HepG2 (cell line): ENCODE results near the gene CLIC5. TPM values are rescaled to one million over a fixed set of nuclear protein-coding genes. Genes with fewer than 3 reads are reported as not detected.

Source experiments
- ARID3A ChIP-seq: IDR thresholded peaks from 2 replicates; pipeline ENCODE4 v1.6.1; 2012; ENCODE audit warnings: low read depth, low read length, improper control_type of control experiment
- ATF5 ChIP-seq: sonication (generic); formaldehyde crosslinking; IDR thresholded peaks from 2 replicates; pipeline ENCODE4 v1.4.0; 2020; ENCODE audit warnings: mild to moderate bottlenecking, low read depth, missing genetic modification reagents
- CHD2 ChIP-seq: IDR thresholded peaks from 2 replicates; pipeline ENCODE4 v1.6.1; 2011; ENCODE audit warnings: low read depth, low read length, improper control_type of control experiment
- NAIF1 ChIP-seq: sonication (generic); formaldehyde crosslinking; IDR thresholded peaks from 2 replicates; pipeline ENCODE4 v1.5.0; 2020; ENCODE audit warnings: mild to moderate bottlenecking, missing genetic modification reagents, borderline replicate concordance
- ZBTB21 ChIP-seq: sonication (generic); formaldehyde crosslinking; IDR thresholded peaks from 2 replicates; pipeline ENCODE4 v1.4.0; 2020; ENCODE audit warnings: missing genetic modification reagents
- ZNF230 ChIP-seq: sonication (generic); formaldehyde crosslinking; IDR thresholded peaks from 2 replicates; pipeline ENCODE4 v1.4.0; 2020; ENCODE audit warnings: mild to moderate bottlenecking, missing genetic modification reagents
- ZNF318 ChIP-seq: sonication (generic); formaldehyde crosslinking; IDR thresholded peaks from 2 replicates; pipeline ENCODE4 v1.4.0; 2020; ENCODE audit warnings: mild to moderate bottlenecking, missing genetic modification reagents
- polyA plus RNA-seq, 8 experiments: library from polyadenylated mRNA; depleted of rRNA in 3 of 8; stranded (reverse) in 7 of 8; unstranded in 1 of 8; fragments of >200 nt; fragmentation: Illumina TruSeq in 4 of 8; extraction: Trizol in 4 of 8; gene quantifications; 2 replicates each; pipeline versions ENCODE4 v1.2.1 to v1.2.3, GENCODE V29; 2011 to 2016; ENCODE audit warnings: low read depth in 4 of 8, missing spikeins in 1 of 8, mixed read lengths in 1 of 8; ENCODE audit not compliant: insufficient read depth in 1 of 8
- total RNA-seq, 5 experiments: library from RNA; depleted of rRNA; stranded (reverse); fragments of >200 nt; fragmentation: Illumina TruSeq; extraction: Trizol; gene quantifications; 2 replicates each; pipeline ENCODE4 v1.2.3, GENCODE V29; 2016; ENCODE audit warnings: low read depth in 1 of 5

The CLIC5 gene
- total and polyA plus RNA-seq, 2 of the 13 experiments (the other 11 are each of a cell fraction or from before 2014, with no cell fraction given): not detected

- TF ChIP-seq ARID3A (no peak), ZNF318 (no peak), NAIF1 (CRISPR knock-in tag) (no peak), CHD2 (no peak), ZNF230 (CRISPR knock-in tag) (no peak), ATF5 (CRISPR knock-in tag) (no peak), ZBTB21 (CRISPR knock-in tag) (no peak)
Measured at GRCh38 chr6:45942953-45943352, 72.7 kb downstream of the CLIC5 start (continued).
